ENCODE results near the gene ARF1. TPM values are rescaled to one million over a fixed set of nuclear protein-coding genes. Genes with fewer than 3 reads are reported as not detected.

Gene ARF1
- total and polyA plus RNA-seq, 2 of the 13 experiments (the other 11 are each of a cell fraction or from before 2014, with no cell fraction given): 186 to 327 TPM

DNA sequence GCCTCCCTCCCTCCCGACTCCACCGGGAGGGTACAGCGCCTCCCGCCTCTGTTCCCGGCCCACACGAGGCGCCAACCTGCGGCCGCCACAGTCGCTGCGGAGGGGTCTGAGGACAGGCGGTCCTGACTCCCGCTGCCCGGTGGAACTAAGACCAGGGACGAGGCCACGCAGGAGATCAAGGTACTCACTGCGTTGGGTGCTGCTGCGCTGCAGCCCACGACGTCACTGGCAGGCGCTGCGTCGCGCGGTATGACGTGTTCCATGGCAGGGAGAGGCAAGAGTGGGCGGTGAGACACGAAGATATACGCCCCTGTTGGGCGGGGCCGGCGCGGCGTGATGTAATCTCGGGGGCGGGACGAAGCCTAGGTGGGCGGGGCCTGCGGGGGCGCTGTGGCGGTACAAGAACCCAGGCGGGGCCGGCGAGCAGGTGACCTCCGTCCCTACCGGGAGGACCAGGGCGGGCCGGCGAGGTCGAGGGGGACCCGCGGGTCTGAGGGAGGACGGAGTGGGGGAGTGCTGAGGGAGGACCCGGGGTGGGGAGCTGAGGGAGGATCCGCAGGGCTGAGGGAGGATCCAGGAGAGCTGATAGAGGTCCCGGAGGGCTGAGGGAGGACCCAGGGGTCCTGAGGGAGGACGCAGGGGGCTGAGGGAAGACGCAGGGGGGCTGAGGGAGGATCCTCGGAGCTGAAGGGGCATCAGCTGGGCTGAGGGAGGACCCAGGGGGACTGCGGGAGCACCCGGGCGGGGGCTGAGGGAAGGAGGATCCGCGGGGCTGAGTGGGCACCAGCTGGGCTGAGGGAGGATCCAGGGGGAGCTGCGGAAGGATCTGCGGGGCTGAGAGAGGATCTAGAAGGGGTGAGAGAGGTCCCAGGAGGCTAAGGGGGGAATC is 26.8 kb downstream of the ARF1 start, which contains the start of gene MRPL55 (continued):
- TF ChIP-seq, protein P1, sequence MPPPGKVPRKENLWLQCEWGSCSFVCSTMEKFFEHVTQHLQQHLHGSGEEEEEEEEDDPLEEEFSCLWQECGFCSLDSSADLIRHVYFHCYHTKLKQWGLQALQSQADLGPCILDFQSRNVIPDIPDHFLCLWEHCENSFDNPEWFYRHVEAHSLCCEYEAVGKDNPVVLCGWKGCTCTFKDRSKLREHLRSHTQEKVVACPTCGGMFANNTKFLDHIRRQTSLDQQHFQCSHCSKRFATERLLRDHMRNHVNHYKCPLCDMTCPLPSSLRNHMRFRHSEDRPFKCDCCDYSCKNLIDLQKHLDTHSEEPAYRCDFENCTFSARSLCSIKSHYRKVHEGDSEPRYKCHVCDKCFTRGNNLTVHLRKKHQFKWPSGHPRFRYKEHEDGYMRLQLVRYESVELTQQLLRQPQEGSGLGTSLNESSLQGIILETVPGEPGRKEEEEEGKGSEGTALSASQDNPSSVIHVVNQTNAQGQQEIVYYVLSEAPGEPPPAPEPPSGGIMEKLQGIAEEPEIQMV (CRISPR knock-in tag; IDR thresholded peaks at IDR 0.05; ENCODE audit: low read depth): no peak
- peak; percentile 93 for TF ChIP-seq ZNF850 (CRISPR knock-in tag; conservative IDR thresholded peaks at IDR 0.05)
- TF ChIP-seq ZNF501 (CRISPR knock-in tag; IDR thresholded peaks at IDR 0.05): peak; percentile 76; the same call in 1 of the 2 replicates
- TF ChIP-seq ZBTB1 (CRISPR knock-in tag; IDR thresholded peaks at IDR 0.05; ENCODE audit: borderline replicate concordance): no peak
- TF ChIP-seq RBM22 (optimal IDR thresholded peaks at IDR 0.05; ENCODE audit: low read length): no peak
- TF ChIP-seq, protein P2, sequence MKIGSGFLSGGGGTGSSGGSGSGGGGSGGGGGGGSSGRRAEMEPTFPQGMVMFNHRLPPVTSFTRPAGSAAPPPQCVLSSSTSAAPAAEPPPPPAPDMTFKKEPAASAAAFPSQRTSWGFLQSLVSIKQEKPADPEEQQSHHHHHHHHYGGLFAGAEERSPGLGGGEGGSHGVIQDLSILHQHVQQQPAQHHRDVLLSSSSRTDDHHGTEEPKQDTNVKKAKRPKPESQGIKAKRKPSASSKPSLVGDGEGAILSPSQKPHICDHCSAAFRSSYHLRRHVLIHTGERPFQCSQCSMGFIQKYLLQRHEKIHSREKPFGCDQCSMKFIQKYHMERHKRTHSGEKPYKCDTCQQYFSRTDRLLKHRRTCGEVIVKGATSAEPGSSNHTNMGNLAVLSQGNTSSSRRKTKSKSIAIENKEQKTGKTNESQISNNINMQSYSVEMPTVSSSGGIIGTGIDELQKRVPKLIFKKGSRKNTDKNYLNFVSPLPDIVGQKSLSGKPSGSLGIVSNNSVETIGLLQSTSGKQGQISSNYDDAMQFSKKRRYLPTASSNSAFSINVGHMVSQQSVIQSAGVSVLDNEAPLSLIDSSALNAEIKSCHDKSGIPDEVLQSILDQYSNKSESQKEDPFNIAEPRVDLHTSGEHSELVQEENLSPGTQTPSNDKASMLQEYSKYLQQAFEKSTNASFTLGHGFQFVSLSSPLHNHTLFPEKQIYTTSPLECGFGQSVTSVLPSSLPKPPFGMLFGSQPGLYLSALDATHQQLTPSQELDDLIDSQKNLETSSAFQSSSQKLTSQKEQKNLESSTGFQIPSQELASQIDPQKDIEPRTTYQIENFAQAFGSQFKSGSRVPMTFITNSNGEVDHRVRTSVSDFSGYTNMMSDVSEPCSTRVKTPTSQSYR (CRISPR knock-in tag; IDR thresholded peaks at IDR 0.05; ENCODE audit: borderline replicate concordance): peak; percentile 55; the same call in 1 of the 2 replicates
- peak; percentile 90 for TF ChIP-seq YEATS4 (CRISPR knock-in tag; IDR thresholded peaks at IDR 0.05; ENCODE audit: borderline replicate concordance)
- TF ChIP-seq GFI1 (CRISPR knock-in tag; IDR thresholded peaks at IDR 0.05; ENCODE audit: borderline replicate concordance): peak; percentile 60; the same call in 1 of the 2 replicates
- peak; percentile 66 for TF ChIP-seq NFYC (CRISPR knock-in tag; IDR thresholded peaks at IDR 0.05)
- peak; percentile 28; the same call in 1 of the 2 replicates for TF ChIP-seq NCOA2 (CRISPR knock-in tag; IDR thresholded peaks at IDR 0.05)
- peak; percentile 77 for TF ChIP-seq MEF2D (CRISPR knock-in tag; IDR thresholded peaks at IDR 0.05)
- peak; percentile 89; the same call in 1 of the 2 replicates for TF ChIP-seq ZNF451 (CRISPR knock-in tag; IDR thresholded peaks at IDR 0.05)
- peak; percentile 61; the same call in 1 of the 2 replicates for TF ChIP-seq ISL2 (CRISPR knock-in tag; IDR thresholded peaks at IDR 0.05)
- peak; percentile 84 for TF ChIP-seq TGIF2 (CRISPR knock-in tag; IDR thresholded peaks at IDR 0.05)
- peak; percentile 57; the same call in 1 of the 2 replicates for TF ChIP-seq RBAK (CRISPR knock-in tag; IDR thresholded peaks at IDR 0.05)
- peak; percentile 29; the same call in 1 of the 2 replicates for TF ChIP-seq TBX3 (IDR thresholded peaks at IDR 0.05; ENCODE audit: borderline replicate concordance)
- no peak for TF ChIP-seq ZNF20 (CRISPR knock-in tag; IDR thresholded peaks at IDR 0.05)
- peak; percentile 100 for TF ChIP-seq CREM (IDR thresholded peaks at IDR 0.05)
- TF ChIP-seq CREM (CRISPR knock-in tag; IDR thresholded peaks at IDR 0.05): peak; percentile 99
- TF ChIP-seq ZBTB3 (CRISPR knock-in tag; IDR thresholded peaks at IDR 0.05; ENCODE audit: borderline replicate concordance, low read depth): no peak
- TF ChIP-seq AGO2 (optimal IDR thresholded peaks at IDR 0.05; ENCODE audit: low read depth, low read length): peak; percentile 32
- TF ChIP-seq, protein P3, sequence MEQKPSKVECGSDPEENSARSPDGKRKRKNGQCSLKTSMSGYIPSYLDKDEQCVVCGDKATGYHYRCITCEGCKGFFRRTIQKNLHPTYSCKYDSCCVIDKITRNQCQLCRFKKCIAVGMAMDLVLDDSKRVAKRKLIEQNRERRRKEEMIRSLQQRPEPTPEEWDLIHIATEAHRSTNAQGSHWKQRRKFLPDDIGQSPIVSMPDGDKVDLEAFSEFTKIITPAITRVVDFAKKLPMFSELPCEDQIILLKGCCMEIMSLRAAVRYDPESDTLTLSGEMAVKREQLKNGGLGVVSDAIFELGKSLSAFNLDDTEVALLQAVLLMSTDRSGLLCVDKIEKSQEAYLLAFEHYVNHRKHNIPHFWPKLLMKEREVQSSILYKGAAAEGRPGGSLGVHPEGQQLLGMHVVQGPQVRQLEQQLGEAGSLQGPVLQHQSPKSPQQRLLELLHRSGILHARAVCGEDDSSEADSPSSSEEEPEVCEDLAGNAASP (CRISPR knock-in tag; IDR thresholded peaks at IDR 0.05; ENCODE audit: borderline replicate concordance): peak; percentile 55; the same call in 1 of the 2 replicates
- TF ChIP-seq ZSCAN25 (CRISPR knock-in tag; IDR thresholded peaks at IDR 0.05): peak; percentile 85; the same call in 1 of the 2 replicates
- no peak for TF ChIP-seq SNAI1 (CRISPR knock-in tag; IDR thresholded peaks at IDR 0.05; ENCODE audit: borderline replicate concordance)
- TF ChIP-seq NFYB (CRISPR knock-in tag; IDR thresholded peaks at IDR 0.05): peak; percentile 60
